ENCODE data around the gene PPP1R9A.

- no peak for TF ChIP-seq POLR2A (IDR thresholded peaks at IDR 0.05; ENCODE audit: borderline replicate concordance, extremely low read depth, insufficient read depth, insufficient read length)
- TF ChIP-seq, protein P1, sequence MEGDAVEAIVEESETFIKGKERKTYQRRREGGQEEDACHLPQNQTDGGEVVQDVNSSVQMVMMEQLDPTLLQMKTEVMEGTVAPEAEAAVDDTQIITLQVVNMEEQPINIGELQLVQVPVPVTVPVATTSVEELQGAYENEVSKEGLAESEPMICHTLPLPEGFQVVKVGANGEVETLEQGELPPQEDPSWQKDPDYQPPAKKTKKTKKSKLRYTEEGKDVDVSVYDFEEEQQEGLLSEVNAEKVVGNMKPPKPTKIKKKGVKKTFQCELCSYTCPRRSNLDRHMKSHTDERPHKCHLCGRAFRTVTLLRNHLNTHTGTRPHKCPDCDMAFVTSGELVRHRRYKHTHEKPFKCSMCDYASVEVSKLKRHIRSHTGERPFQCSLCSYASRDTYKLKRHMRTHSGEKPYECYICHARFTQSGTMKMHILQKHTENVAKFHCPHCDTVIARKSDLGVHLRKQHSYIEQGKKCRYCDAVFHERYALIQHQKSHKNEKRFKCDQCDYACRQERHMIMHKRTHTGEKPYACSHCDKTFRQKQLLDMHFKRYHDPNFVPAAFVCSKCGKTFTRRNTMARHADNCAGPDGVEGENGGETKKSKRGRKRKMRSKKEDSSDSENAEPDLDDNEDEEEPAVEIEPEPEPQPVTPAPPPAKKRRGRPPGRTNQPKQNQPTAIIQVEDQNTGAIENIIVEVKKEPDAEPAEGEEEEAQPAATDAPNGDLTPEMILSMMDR (IDR thresholded peaks at IDR 0.05 in 2 of 3, conservative IDR thresholded peaks at IDR 0.05 in 1 of 3; ENCODE audit: borderline replicate concordance in 1 of 3, insufficient read depth in 1 of 3, low read depth in 2 of 3, low read length in 2 of 3) = no peak
- no peak for TF ChIP-seq JUND (IDR thresholded peaks at IDR 0.05)
- TF ChIP-seq POLR2AphosphoS5 (IDR thresholded peaks at IDR 0.05; ENCODE audit: low read depth, low read length) = no peak
- TF ChIP-seq, protein P2, sequence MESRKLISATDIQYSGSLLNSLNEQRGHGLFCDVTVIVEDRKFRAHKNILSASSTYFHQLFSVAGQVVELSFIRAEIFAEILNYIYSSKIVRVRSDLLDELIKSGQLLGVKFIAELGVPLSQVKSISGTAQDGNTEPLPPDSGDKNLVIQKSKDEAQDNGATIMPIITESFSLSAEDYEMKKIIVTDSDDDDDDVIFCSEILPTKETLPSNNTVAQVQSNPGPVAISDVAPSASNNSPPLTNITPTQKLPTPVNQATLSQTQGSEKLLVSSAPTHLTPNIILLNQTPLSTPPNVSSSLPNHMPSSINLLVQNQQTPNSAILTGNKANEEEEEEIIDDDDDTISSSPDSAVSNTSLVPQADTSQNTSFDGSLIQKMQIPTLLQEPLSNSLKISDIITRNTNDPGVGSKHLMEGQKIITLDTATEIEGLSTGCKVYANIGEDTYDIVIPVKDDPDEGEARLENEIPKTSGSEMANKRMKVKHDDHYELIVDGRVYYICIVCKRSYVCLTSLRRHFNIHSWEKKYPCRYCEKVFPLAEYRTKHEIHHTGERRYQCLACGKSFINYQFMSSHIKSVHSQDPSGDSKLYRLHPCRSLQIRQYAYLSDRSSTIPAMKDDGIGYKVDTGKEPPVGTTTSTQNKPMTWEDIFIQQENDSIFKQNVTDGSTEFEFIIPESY (IDR thresholded peaks at IDR 0.05; ENCODE audit: extremely low read depth, insufficient replicate concordance, low read length) = no peak
- no peak for TF ChIP-seq YY1 (IDR thresholded peaks at IDR 0.05; ENCODE audit: extremely low read depth, insufficient replicate concordance, low read depth, low read length)
- no peak for TF ChIP-seq ZNF274 (IDR thresholded peaks at IDR 0.05; ENCODE audit: low read depth, low read length)
- TF ChIP-seq EZH2phosphoT487 (IDR thresholded peaks at IDR 0.05; ENCODE audit: borderline replicate concordance) = no peak
- no peak for TF ChIP-seq CEBPB (IDR thresholded peaks at IDR 0.05; ENCODE audit: low read depth)
- TF ChIP-seq CBX3 (IDR thresholded peaks at IDR 0.05; ENCODE audit: low read depth) = no peak
- TF ChIP-seq EZH2 (IDR thresholded peaks at IDR 0.05) = no peak
- no peak for TF ChIP-seq SRF (IDR thresholded peaks at IDR 0.05; ENCODE audit: low read depth)
- TF ChIP-seq SP1 (IDR thresholded peaks at IDR 0.05; ENCODE audit: low read depth) = no peak
- no peak for TF ChIP-seq FOSL1 (IDR thresholded peaks at IDR 0.05; ENCODE audit: low read depth)
These were observed 355.5 kb downstream of the PPP1R9A start for GRCh38 chr7:95262875-95263274.
